AG04450 (cell line): Measurements from ENCODE around the gene PTGER3. TPM values are rescaled to one million over a fixed set of nuclear protein-coding genes. Genes with fewer than 3 reads are reported as not detected.

ENCODE experiments used
- CTCF ChIA-PET: fragments of 300-600, 350-600 bp; formaldehyde crosslinking; extraction: SDS; loops from one replicate; lab custom pipeline; 2022; ENCODE audit warnings: antibody characterized with exemption, inconsistent platforms; lab: Charles Lee
- POLR2A ChIA-PET: fragments of 350-600 bp; formaldehyde crosslinking; extraction: SDS; loops from one replicate; lab custom pipeline; 2021; ENCODE audit warnings: antibody characterized with exemption, inconsistent platforms; lab: Yijun Ruan, JAX
- DNase-seq: peaks from one replicate; pipeline ENCODE4 v3.0.0-alpha.2; 2011; ENCODE audit warnings: low read depth, low spot score
- H3K27ac ChIP-seq: one replicate; pipeline ENCODE4 v1.5.1; 2012; ENCODE audit warnings: low read depth, low read length, control low read depth
- H3K27me3 ChIP-seq: one replicate; pipeline ENCODE4 v1.6.0; 2012; ENCODE audit warnings: low read length; ENCODE audit not compliant: control insufficient read depth, insufficient read depth
- H3K4me3 ChIP-seq: 2 replicates; pipeline ENCODE4 v1.5.1; 2011; ENCODE audit warnings: mild to moderate bottlenecking, low read depth, low read length, control low read depth
- H3K9me3 ChIP-seq: 2 replicates; pipeline ENCODE4 v1.5.1; 2012; ENCODE audit warnings: low read length; ENCODE audit not compliant: control insufficient read depth, insufficient read depth
- CTCF ChIP-seq: IDR thresholded peaks from 2 replicates; pipeline ENCODE4 v1.5.1; 2011; ENCODE audit warnings: low read depth, low read length, control low read depth, inconsistent platforms
- polyA plus RNA-seq: library from polyadenylated mRNA; depleted of rRNA; stranded (reverse); fragments of >200 nt; gene quantifications from 2 replicates; pipeline ENCODE4 v1.2.3, GENCODE V29; 2011

PTGER3 gene
- polyA plus RNA-seq, 1 experiment, result not detected

- no peak for DNase-seq
- Histone ChIP-seq H3K4me3 (no peak overlapping the region), H3K27ac (no peak overlapping the region), H3K9me3 (no peaks in the 10 kb centered on the region), H3K27me3 (no peaks in the 10 kb centered on the region)
- ChIA-PET CTCF (no interaction called here), POLR2A (no interaction called here)
- no peak for TF ChIP-seq CTCF
Observed at GRCh38 chr1:71028981-71029380, 18.6 kb downstream of the PTGER3 start.

GRCh38 chr1:71027991-71028390 is 19.6 kb downstream of the PTGER3 start:
- Histone ChIP-seq H3K4me3 (no peak overlapping the region), H3K27me3 (no peaks in the 10 kb centered on the region), H3K27ac (no peak overlapping the region), H3K9me3 (no peaks in the 10 kb centered on the region)
- no peak for TF ChIP-seq CTCF
- no peak for DNase-seq
- CTCF ChIA-PET, result interaction anchor here (0.6 kb wide), 1 partner anchor 22 kb away, joined by 3 read pairs; no protein-coding TSS in a partner anchor
- POLR2A ChIA-PET, result no interaction called here

GRCh38 chr1:71026093-71026492 is 21.5 kb downstream of the PTGER3 start:
- TF ChIP-seq CTCF, result no peak
- Histone ChIP-seq H3K27me3 (no peaks in the 10 kb centered on the region), H3K4me3 (no peak overlapping the region), H3K9me3 (no peaks in the 10 kb centered on the region), H3K27ac (no peak overlapping the region)
- POLR2A ChIA-PET, result no interaction called here
- CTCF ChIA-PET, result no interaction called here
- no peak for DNase-seq

DNA sequence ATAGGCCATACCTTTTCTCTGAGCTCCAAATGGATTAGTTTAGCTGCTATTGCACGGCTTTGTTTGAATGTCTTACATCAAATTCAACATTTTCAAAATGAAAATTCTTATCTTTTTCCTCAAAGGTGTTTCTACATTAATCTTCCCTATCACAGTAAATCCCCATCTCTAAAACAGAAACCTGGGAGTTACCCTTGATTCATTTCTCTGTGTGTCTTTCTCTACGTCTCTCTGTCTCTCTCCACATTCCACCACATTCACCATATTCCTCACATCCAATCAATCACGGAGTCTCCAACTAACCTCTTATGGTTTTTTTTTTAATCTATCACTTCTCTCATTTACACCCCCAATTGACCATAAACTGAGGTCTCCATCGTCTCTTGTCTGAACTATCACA is 24.1 kb downstream of the PTGER3 start:
- ChIA-PET POLR2A (no interaction called here), CTCF (no interaction called here)
- TF ChIP-seq CTCF, result no peak
- Histone ChIP-seq H3K9me3 (no peaks in the 10 kb centered on the region), H3K27ac (no peak overlapping the region), H3K27me3 (no peaks in the 10 kb centered on the region), H3K4me3 (no peak overlapping the region)
- DNase-seq, result no peak

DNA sequence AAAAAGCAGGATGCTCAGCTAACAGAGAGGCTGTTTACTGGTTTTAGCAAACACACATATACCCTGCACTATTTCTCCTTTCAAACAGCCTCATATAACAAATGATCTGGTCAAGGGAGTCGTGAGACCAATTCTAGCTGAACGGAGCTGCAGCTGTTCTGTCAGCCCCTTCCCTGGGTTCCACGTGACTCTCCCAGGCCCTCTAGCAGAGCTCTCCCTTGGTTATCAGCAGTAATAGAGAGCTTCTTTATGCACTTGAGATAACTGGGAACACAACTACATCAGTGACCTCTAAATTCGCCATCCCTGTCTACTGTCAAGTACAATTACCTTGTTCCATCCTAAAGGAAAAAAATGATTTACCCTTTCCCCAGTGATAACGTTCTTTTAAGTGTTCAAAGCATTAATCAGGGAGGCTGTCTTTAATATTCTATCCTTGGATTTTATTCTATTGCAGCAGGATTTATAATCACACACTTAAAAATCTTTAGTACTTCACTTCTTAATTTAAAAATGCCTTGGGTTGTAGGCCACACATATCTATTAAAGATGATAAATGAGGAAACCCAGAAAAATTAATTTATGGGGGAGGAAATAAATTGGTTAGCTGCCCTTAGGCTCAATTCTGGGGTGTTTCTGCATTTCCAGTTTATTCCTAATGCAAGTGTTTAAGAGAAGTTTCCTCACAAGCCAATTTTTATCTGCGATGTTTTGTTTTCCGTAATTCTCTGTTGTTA is 28.2 kb downstream of the PTGER3 start:
- no peak for TF ChIP-seq CTCF
- DNase-seq, result no peak
- H3K27me3 ChIP-seq, result peaks cover 3% of the 10 kb centered on the region
- ChIA-PET POLR2A (no interaction called here), CTCF (no interaction called here)
- H3K9me3 ChIP-seq, result no peaks in the 10 kb centered on the region
- no peak overlapping the region for H3K27ac ChIP-seq
- H3K4me3 ChIP-seq, result no peak overlapping the region
